Testis (tissue), 3 donors: ENCODE measurements around the gene MRPL21. TPM values are rescaled to one million over a fixed set of nuclear protein-coding genes. Genes with fewer than 3 reads are reported as not detected.

ENCODE experiments used
- DNase-seq: peaks from one replicate; pipeline ENCODE4 v3.0.0-alpha.2; 2019
- H3K27ac ChIP-seq, 2 donors: fragments of 200-600 bp; sonication (generic); one replicate each; pipeline ENCODE4 v1.5.1; 2019
- H3K27me3 ChIP-seq: fragments of 200-600 bp; sonication (generic); one replicate; pipeline ENCODE4 v1.5.1; 2019
- H3K36me3 ChIP-seq: fragments of 200-600 bp; sonication (generic); one replicate; pipeline ENCODE4 v1.5.1; 2017; ENCODE audit warnings: low read depth; ENCODE audit errors: missing control alignments
- H3K4me1 ChIP-seq: fragments of 200-600 bp; sonication (generic); one replicate; pipeline ENCODE4 v1.5.1; 2019
- H3K4me3 ChIP-seq, 2 donors: fragments of 200-600 bp; sonication (generic); one replicate each; pipeline ENCODE4 v1.5.1; 2017 to 2019
- H3K9me3 ChIP-seq: fragments of 200-600 bp; sonication (generic); one replicate; pipeline ENCODE4 v1.5.1; 2017
- POLR2A ChIP-seq: fragments of 450-650 bp; IDR thresholded peaks from one replicate; pipeline ENCODE4 v1.6.1; 2017; ENCODE audit warnings: antibody characterized with exemption, mild to moderate bottlenecking, moderate library complexity
- WGBS, 2 donors: methylation state at CpG; one replicate each; pipeline ENCODE4 v1.1.5; 2018; 5-methylcytosine and 5-hydroxymethylcytosine counted together
- intact Hi-C: fragments of 100-400 bp; cut with DNase I; formaldehyde crosslinking; loops from one replicate; pipeline ENCODE4 v1.15.1; 2023; ENCODE audit warnings: low total_unique reads
- polyA plus RNA-seq: library from polyadenylated mRNA; stranded (reverse); fragments of 350-450 nt; fragmentation: Illumina TruSeq; extraction: RNeasy Lipid Tissue Mini Kit (QIAGEN cat#74804); gene quantifications from one replicate; pipeline ENCODE4 v1.2.3, GENCODE V29; 2014; ENCODE audit warnings: low read depth, low replicate concordance; ENCODE audit not compliant: insufficient read depth
- total RNA-seq, 2 donors: library from RNA; depleted of rRNA; stranded (reverse); fragments of >200 nt; gene quantifications; one replicate each; pipeline ENCODE4 v1.2.3, GENCODE V29; 2016
- TF ChIP-seq, protein P1 (sequence below), 3 experiments: fragments of 450-650 bp in 2 of 3; fragments of 200-600 bp in 1 of 3; sonication (generic) in 1 of 3; IDR thresholded peaks; one replicate each; pipeline ENCODE4 v1.5.1; 2016 to 2019; ENCODE audit warnings: antibody characterized with exemption in 3 of 3, mild to moderate bottlenecking in 2 of 3, moderate library complexity in 1 of 3

MRPL21 gene
- total and polyA plus RNA-seq, 3 donors from 2014 or later: 43.2 to 96.2 (median 45.0) TPM

DNA sequence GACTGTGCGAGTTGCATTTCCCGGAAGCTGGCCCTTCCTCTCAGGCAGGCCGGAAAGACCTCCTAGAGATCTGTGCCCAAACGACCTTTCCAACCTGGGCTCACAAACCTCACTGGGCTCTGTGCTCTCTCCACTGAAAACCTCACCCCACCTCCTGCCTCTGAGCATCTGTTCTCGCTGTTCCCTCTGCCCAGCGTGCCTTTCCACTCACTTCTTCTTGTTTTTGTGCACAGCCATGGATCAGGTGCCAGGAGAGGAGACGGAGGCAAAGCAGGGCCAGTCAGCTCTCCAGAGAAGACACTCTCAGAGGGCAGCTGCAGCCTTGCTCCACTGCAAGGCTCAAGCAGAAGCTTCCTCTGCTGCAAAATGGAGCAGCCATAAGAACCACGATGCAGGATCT lies 51.0 kb downstream of the MRPL21 start:
- no peaks in the 10 kb centered on the region for H3K36me3 ChIP-seq
- 80 to 85% methylated on average over 8 of the region's 8 CpGs for WGBS, 2 donors
- peaks cover 12% of the 10 kb centered on the region for H3K4me1 ChIP-seq
- H3K27me3 ChIP-seq: no peaks in the 10 kb centered on the region
- H3K4me3 ChIP-seq: no peak overlapping the region
- H3K27ac ChIP-seq: no peak overlapping the region
- intact Hi-C loops: no loop called here
- no peak for DNase-seq
- H3K9me3 ChIP-seq: no peaks in the 10 kb centered on the region
- TF ChIP-seq, protein P1, sequence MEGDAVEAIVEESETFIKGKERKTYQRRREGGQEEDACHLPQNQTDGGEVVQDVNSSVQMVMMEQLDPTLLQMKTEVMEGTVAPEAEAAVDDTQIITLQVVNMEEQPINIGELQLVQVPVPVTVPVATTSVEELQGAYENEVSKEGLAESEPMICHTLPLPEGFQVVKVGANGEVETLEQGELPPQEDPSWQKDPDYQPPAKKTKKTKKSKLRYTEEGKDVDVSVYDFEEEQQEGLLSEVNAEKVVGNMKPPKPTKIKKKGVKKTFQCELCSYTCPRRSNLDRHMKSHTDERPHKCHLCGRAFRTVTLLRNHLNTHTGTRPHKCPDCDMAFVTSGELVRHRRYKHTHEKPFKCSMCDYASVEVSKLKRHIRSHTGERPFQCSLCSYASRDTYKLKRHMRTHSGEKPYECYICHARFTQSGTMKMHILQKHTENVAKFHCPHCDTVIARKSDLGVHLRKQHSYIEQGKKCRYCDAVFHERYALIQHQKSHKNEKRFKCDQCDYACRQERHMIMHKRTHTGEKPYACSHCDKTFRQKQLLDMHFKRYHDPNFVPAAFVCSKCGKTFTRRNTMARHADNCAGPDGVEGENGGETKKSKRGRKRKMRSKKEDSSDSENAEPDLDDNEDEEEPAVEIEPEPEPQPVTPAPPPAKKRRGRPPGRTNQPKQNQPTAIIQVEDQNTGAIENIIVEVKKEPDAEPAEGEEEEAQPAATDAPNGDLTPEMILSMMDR (IDR thresholded peaks at IDR 0.05): no peak
- TF ChIP-seq POLR2A: no peak

GRCh38 chr11:68848429-68848828 lies 55.2 kb downstream of the MRPL21 start:
- Histone ChIP-seq H3K27ac (no peak overlapping the region), H3K4me3 (no peak overlapping the region), H3K9me3 (no peaks in the 10 kb centered on the region), H3K36me3 (no peaks in the 10 kb centered on the region), H3K27me3 (no peaks in the 10 kb centered on the region), H3K4me1 (peaks cover 16% of the 10 kb centered on the region)
- DNase-seq: no peak
- intact Hi-C loops: no loop called here
- TF ChIP-seq, protein P1 (IDR thresholded peaks at IDR 0.05): no peak
- TF ChIP-seq POLR2A: no peak
- WGBS, 2 donors: 80 to 90% methylated on average over 15 of the region's 15 CpGs

GRCh38 chr11:68847395-68847794 lies 56.2 kb downstream of the MRPL21 start:
- WGBS, 2 donors: 75 to 89% methylated on average over 4 of the region's 4 CpGs
- Histone ChIP-seq H3K4me1 (peaks cover 19% of the 10 kb centered on the region), H3K27ac (no peak overlapping the region), H3K4me3 (no peak overlapping the region), H3K36me3 (no peaks in the 10 kb centered on the region), H3K27me3 (no peaks in the 10 kb centered on the region), H3K9me3 (no peaks in the 10 kb centered on the region)
- intact Hi-C loops: no loop called here
- TF ChIP-seq, protein P1 (IDR thresholded peaks at IDR 0.05): no peak
- TF ChIP-seq POLR2A: no peak
- no peak for DNase-seq

GRCh38 chr11:68845351-68846002 lies 58.2 kb downstream of the MRPL21 start:
- no peak for DNase-seq
- WGBS, 2 donors: 60 to 67% methylated on average over 18 of the region's 18 CpGs
- intact Hi-C loops: no loop called here
- Histone ChIP-seq H3K4me1 (peaks cover 24% of the 10 kb centered on the region), H3K27me3 (no peaks in the 10 kb centered on the region), H3K9me3 (no peaks in the 10 kb centered on the region), H3K4me3 (no peak overlapping the region), H3K27ac (no peak overlapping the region), H3K36me3 (no peaks in the 10 kb centered on the region)
- TF ChIP-seq POLR2A: no peak
- TF ChIP-seq, protein P1 (IDR thresholded peaks at IDR 0.05): no peak

DNA sequence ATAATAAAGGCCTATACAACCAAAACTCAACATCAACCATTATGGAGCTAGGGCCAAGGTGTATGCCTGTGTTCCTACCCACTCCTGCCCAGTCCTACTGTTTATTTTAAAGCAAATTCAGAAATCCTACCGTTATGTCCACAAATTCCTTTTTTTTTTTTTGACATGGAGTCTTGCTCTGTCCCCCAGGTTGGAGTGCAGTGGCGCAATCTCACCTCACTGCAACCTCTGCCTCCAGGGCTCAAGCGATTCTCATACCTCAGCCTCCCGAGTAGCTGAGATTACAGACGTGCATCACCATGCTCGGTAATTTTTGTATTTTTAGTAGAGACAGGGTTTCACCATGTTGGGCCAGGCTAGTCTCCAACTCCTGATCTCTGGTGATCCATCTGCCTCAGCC lies 58.8 kb downstream of the MRPL21 start:
- no peak for TF ChIP-seq POLR2A
- TF ChIP-seq, protein P1 (IDR thresholded peaks at IDR 0.05): no peak
- H3K36me3 ChIP-seq: no peaks in the 10 kb centered on the region
- H3K27ac ChIP-seq: no peak overlapping the region
- H3K4me1 ChIP-seq: peaks cover 30% of the 10 kb centered on the region
- DNase-seq: no peak
- no peaks in the 10 kb centered on the region for H3K9me3 ChIP-seq
- H3K27me3 ChIP-seq: no peaks in the 10 kb centered on the region
- H3K4me3 ChIP-seq: no peak overlapping the region
- intact Hi-C loops: no loop called here
- WGBS, 2 donors: 74 to 76% methylated on average over 6 of the region's 6 CpGs
